Astrocyte of the spinal cord (primary cell): ENCODE measurements around the gene MAP3K4.
"Not testable (repeated sequence)": the region's sequence is repeated elsewhere in the genome, so short reads cannot be mapped to it uniquely, and the experiment has no call there.

Experiments used
- DNase-seq: peaks from one replicate; pipeline ENCODE4 v3.0.0; 2011; ENCODE audit warnings: low read depth, low spot score
- H3K4me3 ChIP-seq: 2 replicates; pipeline ENCODE4 v1.5.1; 2011; ENCODE audit warnings: low read depth, mild to moderate bottlenecking, low read length, moderate library complexity
- CTCF ChIP-seq: IDR thresholded peaks from 2 replicates; pipeline ENCODE4 v1.5.1; 2012; ENCODE audit warnings: low read depth, mild to moderate bottlenecking, low read length, inconsistent platforms
- in situ Hi-C: cut with HindIII; loops from 2 replicates; pipeline ENCODE4 v1.10.0; 2017; ENCODE audit warnings: low sequenced_read_pairs

The MAP3K4 gene

GRCh38 chr6:160971171-160971570, 20.4 kb upstream of the MAP3K4 start:
- no peak overlapping the region for H3K4me3 ChIP-seq
- DNase-seq = no peak
- in situ Hi-C loops = no loop called here
- TF ChIP-seq CTCF = no peak

- TF ChIP-seq CTCF = no peak
- in situ Hi-C loops = no loop called here
- DNase-seq = peak; percentile 94
- H3K4me3 ChIP-seq = no peak overlapping the region
These were observed 19.5 kb upstream of the MAP3K4 start for GRCh38 chr6:160972111-160972510.

- in situ Hi-C loops, DNase-seq, H3K4me3 ChIP-seq: not testable (repeated sequence)
These were observed 19.0 kb upstream of the MAP3K4 start for GRCh38 chr6:160972594-160972993.

GRCh38 chr6:160973311-160974250, 18.0 kb upstream of the MAP3K4 start:
- TF ChIP-seq CTCF = no peak
- H3K4me3 ChIP-seq = no peak overlapping the region
- DNase-seq = peak; percentile 28
- in situ Hi-C loops = no loop called here

GRCh38 chr6:160974304-160974771, 17.2 kb upstream of the MAP3K4 start:
- TF ChIP-seq CTCF = no peak
- in situ Hi-C loops = no loop called here
- peak; percentile 94 for DNase-seq
- H3K4me3 ChIP-seq = no peak overlapping the region

- no peak for TF ChIP-seq CTCF
- in situ Hi-C loops = no loop called here
- DNase-seq = no peak
These were observed 16.4 kb upstream of the MAP3K4 start for GRCh38 chr6:160975162-160975561.

GRCh38 chr6:160975961-160976360, 15.6 kb upstream of the MAP3K4 start:
- in situ Hi-C loops, DNase-seq, H3K4me3 ChIP-seq: not testable (repeated sequence)

More at GRCh38 chr6:160975162-160975561, 16.4 kb upstream of the MAP3K4 start:
- no peak overlapping the region for H3K4me3 ChIP-seq
